Nasal cavity respiratory epithelium epithelial cell of viscerocranial mucosa (primary cell): Measurements from ENCODE around the gene CCDC158. TPM values are rescaled to one million over a fixed set of nuclear protein-coding genes. Genes with fewer than 3 reads are reported as not detected.

ENCODE experiments used
- total RNA-seq: library from RNA; depleted of rRNA; stranded (reverse); fragments of >200 nt; gene quantifications from 2 replicates; pipeline ENCODE4 v1.2.3, GENCODE V29; 2014

CCDC158 gene
- 0.34 and 0.43 TPM in 2 replicates for total RNA-seq

GRCh38 chr4:76420762-76421581 lies at the start of gene CCDC158:
CCDC158 (minus strand) TSS chr4:76421141; CDS start chr4:76403207, 17,934 bp downstream.

GRCh38 chr4:76434901-76435527 lies 14.1 kb upstream of the CCDC158 start, which contains the start of gene SHROOM3:
SHROOM3 (plus strand) TSS chr4:76435229; CDS start chr4:76436053, 824 bp downstream.

GRCh38 chr4:76305971-76306881 lies 114.7 kb downstream of the CCDC158 start, which contains the start of gene STBD1:
STBD1 (plus strand) TSS chr4:76306733; CDS start chr4:76306770, 37 bp downstream.

Other genes with a start within 250 kb of the CCDC158 start
- gene SCARB2, start 207.3 kb downstream of the CCDC158 start, total RNA-seq, result 124 and 510 TPM in 2 replicates
- gene FAM47E, start 169.4 kb downstream of the CCDC158 start, total RNA-seq, result 0.34 and 2.1 TPM in 2 replicates
- gene STBD1, start 114.4 kb downstream of the CCDC158 start, total RNA-seq, result 8.9 and 14.0 TPM in 2 replicates
- 12.3 and 22.1 TPM in 2 replicates for gene SHROOM3, start 14.1 kb upstream of the CCDC158 start, total RNA-seq